Keratinocyte (primary cell): ENCODE measurements around the gene ZNF710.

ENCODE experiments used
- EZH2 ChIP-seq: IDR thresholded peaks from one replicate; pipeline ENCODE4 v1.6.1; 2012; ENCODE audit warnings: inconsistent platforms, mild to moderate bottlenecking, low read length, moderate library complexity
- TF ChIP-seq, protein P1 (sequence below), 3 experiments: IDR thresholded peaks in 1 of 3; conservative IDR thresholded peaks in 1 of 3; optimal IDR thresholded peaks in 1 of 3; 2 replicates in 2 of 3; 3 replicates in 1 of 3; pipeline versions ENCODE3 to v1.5.1; 2011; ENCODE audit warnings: low read length in 3 of 3, mild to moderate bottlenecking in 3 of 3, moderate library complexity in 2 of 3, control low read depth in 1 of 3, inconsistent platforms in 1 of 3; ENCODE audit not compliant: insufficient read depth in 2 of 3; ENCODE audit errors: extremely low read depth in 1 of 3

DNA sequence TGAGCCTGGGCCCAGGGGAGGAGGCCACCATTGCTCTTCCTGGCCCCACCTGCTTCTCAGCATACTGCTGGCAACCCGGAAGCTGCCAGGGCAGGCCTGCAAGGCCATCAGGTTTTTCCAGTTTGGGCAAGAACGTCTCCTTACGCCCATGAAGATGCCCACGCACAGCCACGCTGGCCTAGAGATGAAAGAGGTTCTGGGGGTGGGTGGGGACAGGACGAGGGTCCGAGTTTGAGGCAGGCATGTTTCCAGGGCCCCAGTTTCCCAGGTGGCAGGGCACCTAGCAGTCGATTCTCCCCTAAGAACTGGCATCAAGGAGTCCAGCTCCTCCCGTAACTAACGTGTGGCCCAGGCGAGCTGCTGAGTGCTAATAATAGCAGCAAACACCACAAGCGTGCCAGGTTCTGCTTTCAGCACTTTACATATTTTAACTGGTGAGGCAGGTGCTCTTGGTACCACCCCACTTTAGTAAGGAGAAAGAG lies 45.8 kb downstream of the ZNF710 start:
- TF ChIP-seq, protein P1, sequence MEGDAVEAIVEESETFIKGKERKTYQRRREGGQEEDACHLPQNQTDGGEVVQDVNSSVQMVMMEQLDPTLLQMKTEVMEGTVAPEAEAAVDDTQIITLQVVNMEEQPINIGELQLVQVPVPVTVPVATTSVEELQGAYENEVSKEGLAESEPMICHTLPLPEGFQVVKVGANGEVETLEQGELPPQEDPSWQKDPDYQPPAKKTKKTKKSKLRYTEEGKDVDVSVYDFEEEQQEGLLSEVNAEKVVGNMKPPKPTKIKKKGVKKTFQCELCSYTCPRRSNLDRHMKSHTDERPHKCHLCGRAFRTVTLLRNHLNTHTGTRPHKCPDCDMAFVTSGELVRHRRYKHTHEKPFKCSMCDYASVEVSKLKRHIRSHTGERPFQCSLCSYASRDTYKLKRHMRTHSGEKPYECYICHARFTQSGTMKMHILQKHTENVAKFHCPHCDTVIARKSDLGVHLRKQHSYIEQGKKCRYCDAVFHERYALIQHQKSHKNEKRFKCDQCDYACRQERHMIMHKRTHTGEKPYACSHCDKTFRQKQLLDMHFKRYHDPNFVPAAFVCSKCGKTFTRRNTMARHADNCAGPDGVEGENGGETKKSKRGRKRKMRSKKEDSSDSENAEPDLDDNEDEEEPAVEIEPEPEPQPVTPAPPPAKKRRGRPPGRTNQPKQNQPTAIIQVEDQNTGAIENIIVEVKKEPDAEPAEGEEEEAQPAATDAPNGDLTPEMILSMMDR (optimal IDR thresholded peaks at IDR 0.05 in 1 of 3, IDR thresholded peaks at IDR 0.05 in 1 of 3, conservative IDR thresholded peaks at IDR 0.05 in 1 of 3; ENCODE audit: extremely low read depth in 1 of 3, insufficient read depth in 2 of 3, low read length in 3 of 3), result no peak
- TF ChIP-seq EZH2, result no peak
